Stimulated activated CD8-positive, alpha-beta memory T cell treated with anti-CD3 and anti-CD28 coated beads, Interleukin-2, amount 100 ng/mL, for 48 hours (primary cell): Measurements from ENCODE around the gene ASAH2B.

Experiments
- DNase-seq, 2 donors: peaks; one replicate each; pipeline ENCODE4 v3.0.0-alpha.2; 2020; ENCODE audit warnings: low read depth in 2 of 2

ASAH2B gene

DNA sequence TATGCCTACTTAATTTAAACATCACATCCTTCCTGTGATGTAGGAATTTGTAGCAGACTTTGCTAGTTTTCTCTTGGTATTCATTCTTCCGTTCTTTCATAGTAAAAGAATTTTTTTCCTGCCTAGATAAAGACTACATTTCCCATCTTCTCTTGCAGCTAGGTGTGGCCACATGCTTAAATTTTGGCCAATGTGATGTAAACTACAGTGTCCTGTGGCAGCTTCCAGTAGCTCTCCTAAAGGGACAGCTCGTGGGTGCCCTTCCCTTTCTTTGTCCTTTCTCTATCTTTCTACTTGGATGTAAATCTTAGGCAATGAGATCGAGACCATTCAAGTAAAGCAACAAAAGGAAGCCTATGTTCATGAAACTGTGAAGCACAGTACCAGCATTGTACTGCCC, 58.6 kb downstream of the ASAH2B start:
- DNase-seq: no peak

DNA sequence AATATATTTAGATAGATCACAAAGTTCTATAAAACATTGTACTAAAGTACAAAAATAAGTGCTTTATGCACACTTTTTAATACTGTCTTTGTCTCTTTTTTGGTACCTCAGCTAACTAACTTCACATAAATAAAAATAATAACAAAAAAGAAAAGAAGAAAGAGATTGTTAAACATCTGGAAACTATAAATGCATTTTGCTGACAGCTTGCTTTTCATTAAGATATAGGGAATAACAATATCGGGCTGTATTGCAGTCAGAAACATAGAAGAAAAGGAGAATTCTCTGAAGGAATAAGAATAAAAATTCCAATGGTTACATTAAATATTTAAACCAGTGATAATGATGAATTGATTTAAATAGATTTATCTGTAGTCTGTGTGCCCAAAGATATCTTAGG, 59.9 kb downstream of the ASAH2B start:
- DNase-seq: no peak

DNA sequence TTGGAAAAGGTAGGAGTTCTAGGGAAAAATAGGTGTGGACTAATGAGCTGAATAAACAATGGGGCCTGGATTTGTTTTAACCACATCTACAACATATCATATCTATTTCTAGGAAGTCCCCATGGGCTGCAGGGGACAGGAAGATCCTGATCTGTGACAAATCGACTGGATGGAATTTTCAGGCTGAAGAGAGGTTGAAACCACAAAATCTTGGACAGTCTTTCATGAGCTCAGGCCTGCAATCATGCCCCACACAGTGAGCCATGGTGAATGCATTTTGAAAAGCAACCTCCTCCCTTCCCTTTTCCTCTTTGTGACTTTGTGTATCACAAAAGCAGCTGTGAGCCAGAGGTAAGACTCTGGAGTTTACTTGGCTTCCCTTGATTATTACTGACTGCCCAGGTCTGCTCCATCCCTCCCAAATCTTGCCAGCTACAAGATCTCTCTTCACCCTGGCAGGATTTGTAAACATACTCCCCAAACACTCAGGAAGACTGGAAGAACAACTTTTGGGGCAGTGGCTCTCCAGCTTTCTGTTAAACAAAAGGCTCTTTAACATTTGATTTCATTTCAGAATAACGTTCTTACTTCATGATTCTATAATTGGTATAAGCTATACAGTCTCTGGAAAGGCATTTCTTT, 66.4 kb downstream of the ASAH2B start:
- no peak for DNase-seq

DNA sequence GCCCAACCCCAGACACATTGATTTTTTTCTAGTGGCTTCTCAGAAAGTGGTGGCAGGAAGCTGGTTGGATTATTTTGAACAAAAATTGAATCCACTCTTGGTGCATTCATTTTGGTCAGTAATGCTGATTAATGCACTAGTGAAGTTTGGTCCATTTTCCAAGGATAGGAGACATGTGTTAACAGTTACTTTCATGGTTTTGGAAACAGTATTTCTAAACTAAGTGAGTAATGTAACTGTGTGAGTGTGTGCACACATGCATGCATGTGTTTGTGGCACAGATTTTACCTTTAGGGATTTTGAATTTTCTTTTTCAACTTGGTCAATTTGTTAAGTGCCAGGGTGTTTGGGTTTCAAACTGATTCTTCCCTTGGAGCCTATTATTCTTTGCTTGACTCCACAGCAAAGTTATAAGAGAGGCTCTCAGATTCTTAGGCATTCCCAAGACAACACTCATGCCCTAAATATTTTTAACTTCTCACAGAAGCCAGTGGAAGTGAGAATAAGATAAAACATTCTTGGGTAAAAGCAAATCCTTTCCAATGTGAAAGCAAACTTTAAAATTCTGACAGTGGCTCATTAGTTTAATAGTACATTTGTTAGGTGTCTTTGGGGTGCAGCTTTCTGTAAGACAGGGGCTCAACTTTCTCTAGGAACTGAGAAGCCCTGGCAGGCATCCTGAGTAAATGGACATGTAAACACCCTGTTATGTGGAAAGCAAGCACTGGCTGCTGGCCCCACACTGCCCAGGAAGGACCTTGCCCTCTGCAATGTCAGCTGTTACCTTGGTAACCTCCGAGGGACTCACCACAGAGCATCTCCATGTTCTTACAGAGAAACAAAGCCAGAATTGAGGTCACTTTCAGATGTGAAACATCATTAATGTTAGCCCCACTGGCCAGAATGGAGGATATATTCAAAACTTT, 68.4 kb downstream of the ASAH2B start:
- DNase-seq: no peak
